Epithelial cell of proximal tubule (primary cell): ENCODE measurements around the gene OR6K2. TPM values are rescaled to one million over a fixed set of nuclear protein-coding genes. Genes with fewer than 3 reads are reported as not detected.

Experiments used
- DNase-seq: peaks from one replicate; pipeline ENCODE4 v3.0.0-alpha.2; 2011; ENCODE audit warnings: low read depth
- H3K4me3 ChIP-seq: 2 replicates; pipeline ENCODE4 v1.5.1; 2011; ENCODE audit warnings: low read depth, mild to moderate bottlenecking, low read length
- total RNA-seq: library from RNA; depleted of rRNA; stranded (reverse); fragments of >200 nt; gene quantifications from 2 replicates; pipeline ENCODE4 v1.2.3, GENCODE V29; 2015
- TF ChIP-seq, protein P1 (sequence below): conservative IDR thresholded peaks from 2 replicates; pipeline ENCODE4 v1.5.1; 2012; ENCODE audit warnings: low read depth, mild to moderate bottlenecking, low read length

OR6K2 gene
- total RNA-seq, 1 donor from 2014 or later: not detected

DNA sequence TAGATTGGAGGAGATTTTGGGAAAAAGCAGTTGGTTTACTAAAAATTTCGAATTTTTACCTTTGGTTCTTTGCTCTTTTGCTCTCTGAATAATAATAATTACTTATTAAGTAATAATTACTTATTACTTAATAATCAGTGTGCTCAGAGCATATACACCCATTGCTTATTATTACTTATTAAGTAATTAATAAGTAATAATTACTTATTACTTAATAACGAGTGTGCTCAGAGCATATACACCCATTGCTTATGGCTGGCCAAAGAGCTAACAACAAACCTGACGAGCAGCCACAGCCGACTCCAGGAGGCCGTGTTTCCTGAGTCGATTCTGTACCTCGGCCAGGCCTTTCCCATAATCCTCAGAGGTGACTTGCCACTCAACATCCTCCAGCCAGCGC, 34.4 kb downstream of the OR6K2 start:
- TF ChIP-seq, protein P1, sequence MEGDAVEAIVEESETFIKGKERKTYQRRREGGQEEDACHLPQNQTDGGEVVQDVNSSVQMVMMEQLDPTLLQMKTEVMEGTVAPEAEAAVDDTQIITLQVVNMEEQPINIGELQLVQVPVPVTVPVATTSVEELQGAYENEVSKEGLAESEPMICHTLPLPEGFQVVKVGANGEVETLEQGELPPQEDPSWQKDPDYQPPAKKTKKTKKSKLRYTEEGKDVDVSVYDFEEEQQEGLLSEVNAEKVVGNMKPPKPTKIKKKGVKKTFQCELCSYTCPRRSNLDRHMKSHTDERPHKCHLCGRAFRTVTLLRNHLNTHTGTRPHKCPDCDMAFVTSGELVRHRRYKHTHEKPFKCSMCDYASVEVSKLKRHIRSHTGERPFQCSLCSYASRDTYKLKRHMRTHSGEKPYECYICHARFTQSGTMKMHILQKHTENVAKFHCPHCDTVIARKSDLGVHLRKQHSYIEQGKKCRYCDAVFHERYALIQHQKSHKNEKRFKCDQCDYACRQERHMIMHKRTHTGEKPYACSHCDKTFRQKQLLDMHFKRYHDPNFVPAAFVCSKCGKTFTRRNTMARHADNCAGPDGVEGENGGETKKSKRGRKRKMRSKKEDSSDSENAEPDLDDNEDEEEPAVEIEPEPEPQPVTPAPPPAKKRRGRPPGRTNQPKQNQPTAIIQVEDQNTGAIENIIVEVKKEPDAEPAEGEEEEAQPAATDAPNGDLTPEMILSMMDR: no peak

DNA sequence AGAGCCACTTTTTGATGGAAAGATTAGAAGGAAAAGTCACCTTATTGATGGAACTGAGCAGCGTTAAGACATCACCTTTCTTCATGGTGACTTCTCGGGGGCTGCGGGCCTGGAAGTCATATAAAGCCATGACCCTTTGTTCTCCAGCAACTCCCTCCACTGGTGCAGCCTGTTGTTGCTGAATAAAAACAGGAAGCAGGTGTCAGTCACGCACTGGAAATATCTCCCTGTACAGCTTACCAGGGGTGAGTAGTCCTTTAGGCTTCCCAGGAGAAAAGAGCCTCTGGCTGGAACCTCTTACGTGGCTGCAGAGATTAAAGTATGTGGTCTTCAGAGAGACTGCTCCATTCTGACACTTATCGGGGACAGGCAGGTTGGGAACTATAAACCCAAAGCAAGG, 45.9 kb downstream of the OR6K2 start:
- TF ChIP-seq, protein P1: no peak
- no peak for DNase-seq
- H3K4me3 ChIP-seq: no peak overlapping the region

More for the DNA sequence above, 34.4 kb downstream of the OR6K2 start:
- no peak for DNase-seq
- no peak overlapping the region for H3K4me3 ChIP-seq

DNA sequence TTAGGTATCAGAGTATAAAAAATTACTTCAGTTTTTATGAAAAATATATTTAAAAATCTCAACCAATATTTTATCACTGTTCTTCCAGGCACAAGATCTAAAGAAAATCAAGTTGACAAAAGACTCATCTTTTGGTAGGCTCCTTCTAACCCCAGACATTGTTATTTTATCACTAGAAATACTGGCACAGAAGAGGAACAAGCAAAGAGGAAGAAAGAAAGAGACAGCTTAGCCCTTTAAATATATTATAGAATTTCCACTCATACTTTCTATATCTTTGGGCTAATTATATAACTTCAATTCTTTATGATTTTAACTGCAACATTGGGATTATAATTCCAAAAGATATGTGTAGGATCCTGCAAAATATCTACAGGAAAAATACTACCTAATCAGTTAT, 46.4 kb downstream of the OR6K2 start:
- DNase-seq: no peak
- TF ChIP-seq, protein P1: no peak
- H3K4me3 ChIP-seq: no peak overlapping the region

DNA sequence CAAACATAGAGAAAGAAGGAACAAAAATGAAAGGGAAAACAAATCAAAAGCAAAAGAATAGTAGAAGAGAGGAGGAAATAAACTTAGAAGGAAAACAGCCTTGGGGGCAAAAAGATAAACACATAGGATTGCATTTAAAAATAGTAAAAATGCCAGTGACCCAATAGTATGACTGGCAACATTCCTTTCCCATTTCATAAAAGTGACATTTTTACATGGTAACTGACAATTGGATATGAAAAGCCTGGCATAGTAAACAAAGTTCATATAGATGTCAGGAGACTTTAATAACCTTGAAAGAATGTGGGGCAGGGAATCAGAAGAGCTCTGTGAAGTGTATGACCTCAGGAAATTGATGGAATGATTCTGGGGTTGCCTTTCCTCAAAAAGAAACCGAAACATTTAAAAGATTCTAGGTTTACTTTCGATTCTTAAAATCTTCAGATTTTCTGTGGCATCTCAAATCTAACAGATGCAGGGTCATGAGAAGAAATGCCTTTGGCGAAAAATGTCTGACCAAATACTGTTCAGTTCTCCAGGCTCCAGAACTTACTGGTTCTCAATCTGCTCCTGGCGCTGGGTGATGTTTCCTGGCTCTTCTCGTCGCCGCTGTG, 47.6 kb downstream of the OR6K2 start:
- DNase-seq: no peak
- TF ChIP-seq, protein P1: no peak
- H3K4me3 ChIP-seq: no peak overlapping the region

Other genes with a start within 250 kb of the OR6K2 start
- not detected in 2 replicates for gene OR10K1, start 238.8 kb downstream of the OR6K2 start, total RNA-seq
- not detected in 2 replicates for gene OR10R2, start 228.4 kb downstream of the OR6K2 start, total RNA-seq
- gene OR6Y1, start 146.2 kb downstream of the OR6K2 start, total RNA-seq: not detected in 2 replicates
- not detected in 2 replicates for gene OR6P1, start 130.1 kb downstream of the OR6K2 start, total RNA-seq
- gene OR10X1, start 120.8 kb downstream of the OR6K2 start, total RNA-seq: not detected in 2 replicates
- not detected in 2 replicates for gene OR10Z1, start 95.4 kb downstream of the OR6K2 start, total RNA-seq
- not detected in 2 replicates for gene SPTA1, start 13.9 kb downstream of the OR6K2 start, total RNA-seq
- gene OR6K3, start 20.1 kb upstream of the OR6K2 start, total RNA-seq: not detected in 2 replicates
- gene OR6K6, start 54.1 kb upstream of the OR6K2 start, total RNA-seq: not detected in 2 replicates
- gene OR6N1, start 71.5 kb upstream of the OR6K2 start, total RNA-seq: not detected in 2 replicates
- not detected in 2 replicates for gene OR6N2, start 80.6 kb upstream of the OR6K2 start, total RNA-seq
- not detected in 2 replicates for gene MNDA, start 130.7 kb upstream of the OR6K2 start, total RNA-seq
- not detected in 2 replicates for gene PYHIN1, start 230.9 kb upstream of the OR6K2 start, total RNA-seq